ENCODE results near the gene LRRC71. TPM values are rescaled to one million over a fixed set of nuclear protein-coding genes. Genes with fewer than 3 reads are reported as not detected.

The LRRC71 gene
- total and polyA plus RNA-seq, 2 experiments from 2014 or later = 0.24 TPM; not detected in 1

- no peak overlapping the region for H3K27ac ChIP-seq (ENCODE audit: low read depth)
- H3K4me2 ChIP-seq = no peak overlapping the region
- DNase-seq (ENCODE audit: low spot score) = peak; percentile 26
- H3K9me3 Mint-ChIP-seq = no peaks in the 10 kb centered on the region; the same call in 2 of the 3 replicates
- no peaks in the 10 kb centered on the region for H4K20me1 ChIP-seq (replicated peaks; ENCODE audit: insufficient read depth)
- no peak overlapping the region for H2AFZ ChIP-seq
- peaks cover 36% of the 10 kb centered on the region for H3K4me1 Mint-ChIP-seq
- no peak overlapping the region for H3K4me3 ChIP-seq
- H3K4me1 ChIP-seq (ENCODE audit: insufficient read depth) = no peaks in the 10 kb centered on the region; the same call in 1 of the 2 replicates
- no peaks in the 10 kb centered on the region for H3K36me3 ChIP-seq (ENCODE audit: insufficient read depth)
- peaks cover 62% of the 10 kb centered on the region for H3K27me3 Mint-ChIP-seq (ENCODE audit: insufficient read depth, low read depth, poor library complexity)
- H3K36me3 Mint-ChIP-seq (ENCODE audit: low read depth) = peaks cover 3% of the 10 kb centered on the region; the same call in 1 of the 3 replicates
- H3F3A ChIP-seq (replicated peaks; ENCODE audit: low read depth) = peaks cover 4% of the 10 kb centered on the region; the same call in 1 of the 2 replicates
- H3K27me3 ChIP-seq (ENCODE audit: insufficient read depth) = peaks cover 58% of the 10 kb centered on the region
- H3K79me2 ChIP-seq (replicated peaks; ENCODE audit: insufficient read depth) = no peaks in the 10 kb centered on the region
- H3K9me2 ChIP-seq (ENCODE audit: insufficient read depth) = no peaks in the 10 kb centered on the region
- H3K4me3 Mint-ChIP-seq = no peak overlapping the region
- ATAC-seq = no peak
- H3K27ac Mint-ChIP-seq = no peak overlapping the region
- TF ChIP-seq EZH2 (IDR thresholded peaks at IDR 0.05; ENCODE audit: low read depth, unreplicated experiment) (no peak), POLR2AphosphoS5 (IDR thresholded peaks at IDR 0.05; ENCODE audit: low read depth) (no peak), CREB1 (CRISPR knock-in tag; IDR thresholded peaks at IDR 0.05; ENCODE audit: low read depth) (no peak), REST (IDR thresholded peaks at IDR 0.05; ENCODE audit: unreplicated experiment) (no peak), ETS1 (IDR thresholded peaks at IDR 0.05) (no peak), EZH2phosphoT487 (IDR thresholded peaks at IDR 0.05; ENCODE audit: unreplicated experiment) (no peak), NANOG (IDR thresholded peaks at IDR 0.05; ENCODE audit: borderline replicate concordance) (no peak), ZNF331 (CRISPR knock-in tag; IDR thresholded peaks at IDR 0.05; ENCODE audit: low read depth) (no peak), JUNB (IDR thresholded peaks at IDR 0.05; ENCODE audit: unreplicated experiment) (no peak), ZNF114 (CRISPR knock-in tag; IDR thresholded peaks at IDR 0.05) (no peak), ZNF462 (CRISPR knock-in tag; IDR thresholded peaks at IDR 0.05) (no peak), STAT1 (IDR thresholded peaks at IDR 0.05; ENCODE audit: unreplicated experiment) (no peak), CTCF (conservative IDR thresholded peaks at IDR 0.05; ENCODE audit: low read depth in 2 of 2) (no peak)
Observed at GRCh38 chr1:156930483-156930882, 10.1 kb downstream of the LRRC71 start.

Data from GM23338 (cell line).